ENCODE measurements around the gene CADPS.

The CADPS gene

DNA sequence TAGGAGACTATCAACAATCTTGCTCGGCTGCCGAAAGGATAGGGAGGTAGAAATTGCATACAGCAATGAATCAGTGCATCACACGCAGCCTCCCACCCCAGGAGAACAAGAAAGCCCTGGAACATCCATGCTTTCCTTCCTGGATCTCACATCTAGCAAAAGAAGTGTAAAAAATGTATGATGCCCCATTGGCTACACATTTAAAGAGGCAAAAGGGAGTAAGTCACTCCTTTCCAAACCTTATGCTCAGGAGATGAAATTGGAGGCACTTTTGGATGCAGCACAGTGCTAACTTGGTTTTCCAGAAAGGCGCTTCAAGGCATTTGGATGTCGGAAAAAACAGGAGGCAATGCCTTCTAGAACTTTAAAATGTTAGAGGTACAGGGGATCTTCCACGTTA lies 469.6 kb downstream of the CADPS start:
- no peak for DNase-seq

GRCh38 chr3:62405135-62405534 lies 470.1 kb downstream of the CADPS start:
- no peak for DNase-seq

DNA sequence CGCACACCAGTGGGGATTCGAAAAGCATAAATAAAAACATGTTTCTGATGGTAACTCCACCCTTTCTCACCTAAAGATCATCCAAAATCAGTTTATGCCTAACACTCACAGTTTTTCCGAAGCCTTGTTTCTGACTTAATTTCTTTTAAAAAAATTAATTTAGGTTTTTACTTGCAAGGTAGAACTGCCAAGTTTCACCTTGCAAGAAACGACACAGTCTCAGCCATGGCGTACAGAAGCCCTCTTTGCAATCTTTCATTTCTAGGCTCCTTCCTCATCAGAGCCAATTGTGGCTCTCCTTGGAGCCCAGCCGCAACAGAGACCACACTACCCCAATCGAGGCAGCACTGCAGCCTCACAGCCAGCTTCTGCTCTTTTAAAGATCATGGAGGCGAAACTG lies 470.9 kb downstream of the CADPS start:
- DNase-seq, result no peak

GRCh38 chr3:62403765-62404164 lies 471.5 kb downstream of the CADPS start:
- no peak for DNase-seq

- DNase-seq, result no peak
Observed at GRCh38 chr3:62392626-62393292, 482.5 kb downstream of the CADPS start.

DNA sequence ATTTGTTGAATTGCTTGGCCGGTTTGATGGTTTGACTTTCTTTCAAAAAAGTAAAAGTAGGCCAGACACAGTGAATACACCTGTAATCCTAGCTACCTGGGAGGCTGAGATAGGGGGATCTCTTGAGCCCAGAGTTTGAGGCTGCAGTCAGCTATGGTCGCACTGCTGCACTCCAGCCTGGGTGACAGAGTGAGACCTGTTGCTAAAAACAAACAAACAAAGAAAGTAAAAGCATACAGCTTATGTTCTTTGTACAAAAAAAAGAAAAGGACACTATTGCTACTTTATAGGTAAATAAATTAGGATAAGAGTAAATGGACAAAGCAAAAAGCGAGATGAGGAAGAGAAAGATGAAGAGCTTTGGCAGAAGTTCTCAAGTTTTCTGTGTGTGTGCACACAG lies 488.0 kb downstream of the CADPS start:
- no peak for DNase-seq

GRCh38 chr3:62379321-62379798 lies 495.9 kb downstream of the CADPS start:
- peak; percentile 42 for DNase-seq

DNA sequence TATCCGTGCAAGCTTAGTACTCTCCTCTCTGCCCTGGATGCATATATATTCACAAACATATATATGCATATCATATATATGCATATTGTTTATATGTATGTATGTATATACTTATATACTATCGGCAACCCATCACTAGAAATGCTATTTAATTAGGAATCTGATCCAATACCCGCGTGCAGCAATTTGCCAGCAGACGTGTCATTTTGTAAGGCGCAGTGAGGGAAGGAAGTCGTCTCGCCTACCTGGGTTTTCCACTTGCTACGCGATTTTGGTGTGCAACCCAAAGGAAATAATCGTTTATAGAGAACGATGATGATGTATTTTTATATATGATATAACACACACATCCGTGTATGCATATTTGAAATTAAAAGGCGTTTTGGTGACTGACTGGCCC lies 496.3 kb downstream of the CADPS start:
- DNase-seq, result no peak

- DNase-seq, result no peak
Observed at GRCh38 chr3:62378311-62378789, 496.9 kb downstream of the CADPS start.

GRCh38 chr3:62376906-62377877 lies 498.0 kb downstream of the CADPS start:
- DNase-seq, result no peak

- no peak for DNase-seq
Observed at GRCh38 chr3:62376454-62376720, 498.8 kb downstream of the CADPS start.

DNA sequence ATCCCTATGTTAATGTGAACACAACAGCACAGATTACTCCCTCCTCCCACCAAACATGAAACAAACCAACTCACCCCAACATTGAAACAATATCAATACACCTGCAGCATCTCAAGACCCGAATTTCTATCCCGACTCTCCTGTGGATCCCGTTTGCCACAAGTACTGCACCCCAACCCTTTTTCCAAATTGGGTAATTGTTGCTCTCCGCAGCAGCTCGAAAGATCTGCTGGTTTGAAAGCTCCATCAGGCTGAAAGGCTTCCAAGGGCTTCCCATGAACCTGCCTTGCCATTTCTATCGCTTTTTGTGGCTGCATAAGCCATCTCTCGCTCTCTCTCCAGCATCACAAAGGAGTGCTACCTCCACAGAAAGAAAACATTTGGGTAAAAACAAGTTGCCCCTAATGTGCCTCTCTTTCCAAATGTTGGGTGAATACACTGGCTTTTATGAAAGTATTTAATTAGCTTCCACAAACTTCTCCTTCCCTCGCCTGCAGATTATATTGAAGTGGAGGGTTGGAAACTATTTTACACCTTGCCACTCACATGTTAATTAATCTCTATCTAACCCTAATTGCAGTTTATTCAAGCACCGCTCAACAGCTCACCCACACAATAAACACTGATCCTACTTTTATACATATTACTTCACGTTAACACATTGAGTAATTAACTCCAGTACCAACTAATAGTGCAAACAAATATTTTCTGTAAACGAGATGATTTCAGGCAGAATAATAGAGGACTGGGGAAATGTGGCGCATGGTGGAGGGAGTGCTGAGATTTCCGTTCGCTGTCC lies 499.4 kb downstream of the CADPS start:
- DNase-seq, result no peak

DNA sequence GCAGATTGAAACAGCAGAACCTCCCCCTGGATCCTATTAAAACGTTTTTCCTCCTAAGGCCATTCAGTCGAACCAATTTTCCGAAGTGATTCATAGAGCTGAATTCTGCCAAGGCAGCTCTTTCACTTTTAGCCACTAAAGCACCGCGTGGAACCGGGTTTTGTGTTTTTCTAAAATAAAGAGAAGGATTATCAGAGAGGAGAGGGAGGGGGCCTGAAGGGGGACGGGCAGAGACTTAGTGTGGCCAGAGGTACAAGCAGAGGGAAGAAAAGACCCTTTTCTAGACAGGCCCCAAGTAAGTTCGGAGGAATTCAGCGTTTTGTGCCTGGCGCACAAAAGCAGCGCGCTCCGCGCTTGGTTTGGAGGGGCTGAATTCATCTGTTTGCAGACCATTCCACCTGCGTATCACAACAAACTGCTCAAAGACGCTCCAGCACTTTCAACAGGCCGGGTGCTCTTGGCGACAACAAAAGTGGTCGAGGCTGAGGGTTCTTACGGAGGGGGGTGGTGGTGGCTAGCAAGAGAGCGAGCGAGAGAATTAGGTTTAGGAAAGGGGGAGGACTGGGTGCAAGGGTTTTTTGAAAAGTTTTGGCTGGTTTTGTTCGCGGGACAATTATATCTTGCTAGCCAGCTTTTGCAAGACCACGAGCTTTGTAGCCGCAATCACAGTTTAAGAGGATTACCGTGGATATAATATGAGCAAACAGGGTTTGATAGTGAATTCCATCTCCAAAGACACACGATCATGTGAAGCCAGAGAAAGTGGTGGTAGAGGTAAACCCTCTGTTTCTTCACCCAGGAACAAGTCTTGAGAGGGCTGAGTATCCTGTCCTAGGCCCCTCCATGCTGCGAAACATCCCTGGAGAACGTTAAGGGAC lies 500.6 kb downstream of the CADPS start:
- DNase-seq, result no peak

DNA sequence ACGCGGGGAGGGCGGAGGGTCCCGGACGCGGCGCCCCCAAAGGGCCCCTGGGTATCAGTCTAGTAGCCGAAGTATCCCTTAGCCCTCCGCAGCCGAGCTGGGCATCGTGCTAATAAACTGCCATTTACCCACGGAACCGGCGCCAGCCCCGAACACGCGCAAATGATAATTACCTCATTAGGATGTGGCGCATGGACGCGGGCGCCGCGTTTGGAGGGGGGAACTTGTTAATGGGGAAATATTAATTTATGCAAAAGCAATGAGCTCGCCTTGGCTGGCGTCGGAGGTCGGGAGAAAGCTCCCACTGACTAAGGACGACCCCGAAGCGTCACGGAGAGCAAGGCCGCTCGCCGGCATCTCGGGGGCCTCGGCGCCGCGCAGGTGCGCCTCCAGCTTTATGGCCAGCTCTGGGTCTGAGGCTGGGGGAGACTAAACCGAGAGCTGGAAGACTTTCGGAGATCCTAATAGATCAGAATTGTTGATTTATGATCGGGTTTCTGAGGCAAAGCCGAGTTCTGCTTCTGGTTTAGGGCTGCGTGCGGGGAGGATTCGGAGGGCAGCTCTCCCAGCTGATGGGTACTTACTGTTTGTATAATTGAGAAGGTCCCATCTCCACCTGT lies 501.4 kb downstream of the CADPS start:
- DNase-seq, result no peak

- no peak for DNase-seq
Observed at GRCh38 chr3:62373215-62373614, 502.0 kb downstream of the CADPS start, which contains the start of gene FEZF2. TSS of gene FEZF2 (minus strand) at chr3:62373550. CDS start at chr3:62372868, 682 bp downstream.

DNA sequence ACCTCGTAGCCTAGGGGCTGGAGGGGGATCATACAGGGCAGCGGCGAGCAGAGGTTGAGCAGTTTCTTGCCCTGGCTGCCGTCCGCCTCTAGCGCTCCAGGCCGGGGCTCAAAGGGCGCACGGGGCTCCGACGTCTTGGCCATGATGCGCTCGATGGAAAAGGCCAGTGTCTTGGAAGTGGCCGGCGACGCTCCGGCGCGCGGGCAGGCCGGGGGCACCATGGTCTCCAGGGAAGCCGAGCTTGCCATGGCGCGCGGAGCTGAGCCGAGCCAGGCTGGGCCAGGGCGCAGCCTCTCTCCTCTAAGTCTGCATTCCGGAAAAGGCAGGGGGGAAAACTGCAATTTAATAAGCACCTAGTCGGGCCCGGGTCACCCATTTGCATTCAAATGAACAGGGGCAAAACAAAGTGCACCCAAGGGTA lies 502.6 kb downstream of the CADPS start:
- DNase-seq, result no peak

- no peak for DNase-seq
Observed at GRCh38 chr3:62371720-62372591, 503.3 kb downstream of the CADPS start.

DNA sequence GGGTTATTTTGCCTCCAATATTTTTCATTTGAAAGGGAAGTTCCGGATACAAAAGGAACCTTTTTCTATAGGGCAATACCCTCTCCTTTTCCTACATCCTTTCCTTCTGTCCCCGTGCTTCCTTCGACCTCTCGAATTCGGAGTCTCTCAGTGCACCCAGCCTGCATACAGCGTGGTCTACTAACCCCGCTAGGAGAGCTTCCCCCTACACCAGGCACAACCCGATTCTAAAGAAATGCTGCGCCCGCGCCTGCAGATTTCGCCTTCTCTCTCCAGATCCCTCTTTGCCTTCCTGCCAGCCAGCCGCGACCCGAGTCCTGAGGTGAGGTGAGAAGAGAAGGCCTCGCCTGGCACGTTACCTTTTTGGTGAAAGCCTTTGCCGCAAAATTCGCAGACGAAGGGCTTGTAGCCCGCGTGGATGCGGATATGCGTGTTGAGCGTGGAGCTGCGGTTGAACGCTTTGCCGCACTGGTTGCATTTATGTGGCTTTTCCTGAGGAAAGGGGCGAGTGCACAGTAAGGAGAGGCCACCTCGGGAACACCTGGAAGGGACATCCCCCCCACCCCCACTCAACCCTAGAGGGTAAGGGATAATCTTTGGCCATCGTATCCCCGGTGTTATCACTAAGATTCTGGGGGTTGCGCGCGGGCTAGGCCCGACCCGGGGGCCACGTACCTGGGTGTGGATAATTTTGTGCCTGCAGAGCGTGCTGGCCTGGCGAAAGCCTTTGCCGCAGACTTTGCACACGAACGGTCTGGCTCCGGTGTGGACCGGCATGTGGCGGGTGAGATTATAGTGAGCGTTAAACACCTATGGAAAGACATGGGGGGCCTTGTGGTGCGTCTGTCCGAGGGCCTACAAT lies 504.1 kb downstream of the CADPS start:
- no peak for DNase-seq

DNA sequence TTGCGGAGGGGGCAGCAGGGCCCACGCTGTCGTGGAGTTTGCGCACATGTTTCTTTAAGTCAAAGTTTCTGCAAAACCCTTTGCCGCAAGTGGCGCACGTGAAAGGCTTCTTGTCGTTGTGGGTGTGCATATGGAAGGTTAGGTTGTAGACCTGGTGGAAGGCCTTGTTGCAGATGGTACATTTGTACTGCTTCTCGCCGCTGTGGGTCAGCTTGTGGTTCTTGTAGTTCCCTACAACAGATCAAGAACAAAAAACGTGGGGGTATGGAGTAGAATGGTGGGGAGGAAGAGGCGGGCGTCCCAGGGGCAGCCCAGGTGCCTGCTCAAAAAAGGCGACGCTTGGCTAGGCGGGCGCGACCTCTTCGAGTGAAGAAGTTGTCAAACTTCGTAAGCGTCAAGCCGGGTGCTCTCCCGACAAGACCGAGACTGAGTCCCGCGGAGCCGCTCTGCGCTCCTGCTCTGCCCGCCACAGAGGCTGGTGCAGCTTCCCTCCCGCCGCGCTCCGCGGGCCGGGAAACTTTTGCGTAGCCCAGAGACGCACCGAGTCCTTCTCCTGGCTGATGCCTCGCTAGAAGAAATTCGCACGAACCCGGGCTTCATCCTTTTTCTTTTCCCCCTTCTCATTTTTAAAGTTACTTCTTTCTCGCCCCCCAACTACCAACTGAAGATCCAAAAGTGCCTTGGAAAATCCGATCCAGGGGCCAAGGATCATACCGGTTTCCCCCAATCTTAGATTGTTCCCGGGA lies 504.9 kb downstream of the CADPS start:
- DNase-seq, result no peak

All from NCI-H524 treated with DMSO at 0.1 percent for 48 hours (cell line).